Measurements from ENCODE around the gene ADARB1. TPM values are rescaled to one million over a fixed set of nuclear protein-coding genes. Genes with fewer than 3 reads are reported as not detected.

The ADARB1 gene
- polyA plus RNA-seq, 1 experiment = 25.3 TPM

DNA sequence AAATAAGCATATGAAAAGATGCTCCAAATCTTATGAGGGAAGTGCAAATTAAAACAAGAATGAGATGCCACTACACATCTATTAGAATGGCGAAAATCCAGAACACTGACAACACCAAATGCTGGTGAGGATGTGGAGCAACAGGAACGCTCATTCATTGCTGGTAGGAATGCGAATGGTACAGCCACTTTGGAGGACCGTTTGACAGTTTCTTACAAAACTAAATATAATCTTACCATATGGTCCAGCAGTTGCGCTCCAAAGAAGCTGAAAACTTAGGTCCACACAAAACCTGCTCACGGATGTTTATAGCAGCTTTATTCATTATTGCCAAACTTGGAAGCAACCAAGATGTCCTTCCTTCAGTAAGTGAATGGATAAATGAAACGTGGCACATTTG is 163.0 kb downstream of the ADARB1 start:
- Histone ChIP-seq H3K27ac (ENCODE audit: low read depth, low read length) (no peak overlapping the region), H3K4me3 (ENCODE audit: low read depth, low read length) (no peak overlapping the region), H3K27me3 (ENCODE audit: control insufficient read depth, insufficient read depth, low read length) (peaks cover 37% of the 10 kb centered on the region), H3K9me3 (ENCODE audit: control insufficient read depth, insufficient read depth, low read length) (peaks cover 12% of the 10 kb centered on the region)
- ChIA-PET CTCF (no interaction called here), POLR2A (no interaction called here)
- DNase-seq (ENCODE audit: low read depth, low spot score) = no peak
- TF ChIP-seq CTCF (IDR thresholded peaks at IDR 0.05; ENCODE audit: low read depth, low read length) = no peak

DNA sequence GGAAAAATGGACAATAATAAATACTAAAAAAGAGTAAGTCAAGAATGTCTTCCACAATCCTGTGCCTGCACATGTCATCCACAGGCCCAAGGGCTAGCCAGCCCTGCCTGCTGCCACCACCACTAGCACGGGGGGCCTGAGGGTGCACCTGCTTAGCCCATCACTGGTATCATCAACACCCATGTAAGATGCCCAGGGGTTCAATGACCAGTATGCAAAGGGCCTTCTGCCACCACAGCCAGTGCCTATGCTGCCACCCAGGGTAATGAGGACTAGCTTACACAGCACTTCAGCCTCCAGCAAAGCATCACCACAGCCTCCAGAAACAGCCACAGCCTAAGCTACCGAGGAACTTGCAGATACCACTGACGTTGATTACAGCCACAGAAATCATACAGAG is 167.0 kb downstream of the ADARB1 start:
- Histone ChIP-seq H3K4me3 (ENCODE audit: low read depth, low read length) (no peak overlapping the region), H3K27me3 (ENCODE audit: control insufficient read depth, insufficient read depth, low read length) (peaks cover 22% of the 10 kb centered on the region), H3K9me3 (ENCODE audit: control insufficient read depth, insufficient read depth, low read length) (peaks cover 25% of the 10 kb centered on the region), H3K27ac (ENCODE audit: low read depth, low read length) (no peak overlapping the region)
- DNase-seq (ENCODE audit: low read depth, low spot score) = no peak
- CTCF ChIA-PET = no interaction called here
- POLR2A ChIA-PET = no interaction called here
- TF ChIP-seq CTCF (IDR thresholded peaks at IDR 0.05; ENCODE audit: low read depth, low read length) = no peak

DNA sequence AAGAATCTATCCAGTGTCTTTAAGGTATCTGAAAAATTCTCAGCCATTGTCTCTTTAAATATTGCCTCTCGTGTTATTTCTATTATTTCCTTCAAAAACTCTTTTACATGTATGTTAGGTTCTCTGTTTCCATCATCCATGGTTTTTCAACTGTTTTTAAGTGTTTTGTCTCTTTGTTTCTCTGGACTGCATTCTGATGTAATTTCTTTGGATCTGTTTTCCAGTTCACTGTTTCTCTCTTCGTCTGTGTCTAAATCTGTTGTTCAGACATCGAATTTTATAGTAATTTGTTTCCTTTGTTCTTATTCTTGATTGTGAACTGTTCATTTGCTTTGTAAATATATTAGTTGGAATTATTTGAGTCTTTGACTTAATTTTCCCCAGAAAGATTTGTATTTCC is 169.2 kb downstream of the ADARB1 start:
- Histone ChIP-seq H3K27me3 (ENCODE audit: control insufficient read depth, insufficient read depth, low read length) (peaks cover 16% of the 10 kb centered on the region), H3K27ac (ENCODE audit: low read depth, low read length) (no peak overlapping the region), H3K9me3 (ENCODE audit: control insufficient read depth, insufficient read depth, low read length) (peaks cover 22% of the 10 kb centered on the region), H3K4me3 (ENCODE audit: low read depth, low read length) (no peak overlapping the region)
- ChIA-PET POLR2A (no interaction called here), CTCF (interaction anchor here (0.7 kb wide), 1 partner anchor 491 kb away, joined by 5 read pairs; no protein-coding TSS in a partner anchor)
- no peak for TF ChIP-seq CTCF (IDR thresholded peaks at IDR 0.05; ENCODE audit: low read depth, low read length)
- DNase-seq (ENCODE audit: low read depth, low spot score) = no peak

GRCh38 chr21:45244799-45245340 is 170.5 kb downstream of the ADARB1 start:
- peaks cover 22% of the 10 kb centered on the region for H3K9me3 ChIP-seq (ENCODE audit: control insufficient read depth, insufficient read depth, low read length)
- ChIA-PET CTCF (no interaction called here), POLR2A (no interaction called here)
- H3K27ac ChIP-seq (ENCODE audit: low read depth, low read length) = no peak overlapping the region
- DNase-seq (ENCODE audit: low read depth, low spot score) = no peak
- H3K4me3 ChIP-seq (ENCODE audit: low read depth, low read length) = no peak overlapping the region
- TF ChIP-seq CTCF (IDR thresholded peaks at IDR 0.05; ENCODE audit: low read depth, low read length) = no peak
- H3K27me3 ChIP-seq (ENCODE audit: control insufficient read depth, insufficient read depth, low read length) = peaks cover 13% of the 10 kb centered on the region

- no peak for TF ChIP-seq CTCF (IDR thresholded peaks at IDR 0.05; ENCODE audit: low read depth, low read length)
- no peak for DNase-seq (ENCODE audit: low read depth, low spot score)
- Histone ChIP-seq H3K27me3 (ENCODE audit: control insufficient read depth, insufficient read depth, low read length) (peaks cover 14% of the 10 kb centered on the region), H3K4me3 (ENCODE audit: low read depth, low read length) (no peak overlapping the region), H3K27ac (ENCODE audit: low read depth, low read length) (no peak overlapping the region), H3K9me3 (ENCODE audit: control insufficient read depth, insufficient read depth, low read length) (peaks cover 25% of the 10 kb centered on the region)
- ChIA-PET CTCF (no interaction called here), POLR2A (no interaction called here)
Measured at GRCh38 chr21:45246386-45247320, 172.3 kb downstream of the ADARB1 start.

Data from AG04450 (cell line).